Fibroblast of lung (primary cell): ENCODE measurements around the gene NGF. TPM values are rescaled to one million over a fixed set of nuclear protein-coding genes. Genes with fewer than 3 reads are reported as not detected.

Experiments
- DNase-seq, 2 donors: peaks; one replicate each; pipeline versions ENCODE4 v3.0.0 to v3.0.0-alpha.2; 2010; ENCODE audit warnings: low read depth in 2 of 2
- H2AFZ ChIP-seq: 2 replicates; pipeline ENCODE4 v1.5.1; 2012; ENCODE audit warnings: low read length, control low read depth, inconsistent platforms
- H3K27ac ChIP-seq: 2 replicates; pipeline ENCODE4 v1.5.1; 2011; ENCODE audit warnings: low read length, control low read depth; ENCODE audit not compliant: insufficient read depth
- H3K27me3 ChIP-seq: 2 replicates; pipeline ENCODE4 v1.5.1; 2011; ENCODE audit warnings: mild to moderate bottlenecking, low read length; ENCODE audit not compliant: control insufficient read depth, insufficient read depth
- H3K36me3 ChIP-seq: 2 replicates; pipeline ENCODE4 v1.5.1; 2011; ENCODE audit warnings: low read length; ENCODE audit not compliant: control insufficient read depth, insufficient read depth
- H3K4me1 ChIP-seq: 2 replicates; pipeline ENCODE4 v1.5.1; 2011; ENCODE audit warnings: low read length; ENCODE audit not compliant: control insufficient read depth, insufficient read depth; ENCODE audit errors: extremely low read depth
- H3K4me2 ChIP-seq: 2 replicates; pipeline ENCODE4 v1.5.1; 2011; ENCODE audit warnings: low read length, control low read depth; ENCODE audit not compliant: insufficient read depth; ENCODE audit errors: extremely low read depth
- H3K4me3 ChIP-seq, 4 experiments: fragments of 200-600 bp in 1 of 4; sonication (generic) in 1 of 4; replicated peaks in 1 of 4; 2 replicates each; pipeline ENCODE4 v1.5.1; 2011 to 2016; ENCODE audit warnings: low read length in 4 of 4, low read depth in 3 of 4, mild to moderate bottlenecking in 3 of 4, control low read depth in 2 of 4, inconsistent platforms in 1 of 4, mixed read lengths in 1 of 4; ENCODE audit not compliant: insufficient read depth in 1 of 4; ENCODE audit errors: control extremely low read depth in 1 of 4
- H3K79me2 ChIP-seq: 2 replicates; pipeline ENCODE4 v1.5.1; 2012; ENCODE audit warnings: mild to moderate bottlenecking, low read length, inconsistent platforms; ENCODE audit not compliant: control insufficient read depth, insufficient read depth
- H3K9ac ChIP-seq: 2 replicates; pipeline ENCODE4 v1.5.1; 2011; ENCODE audit warnings: mild to moderate bottlenecking, low read length, control low read depth; ENCODE audit not compliant: insufficient read depth
- H3K9me3 ChIP-seq: 2 replicates; pipeline ENCODE4 v1.5.1; 2012; ENCODE audit warnings: low read depth, low read length; ENCODE audit not compliant: control insufficient read depth, insufficient read depth
- H4K20me1 ChIP-seq: 2 replicates; pipeline ENCODE4 v1.5.1; 2011; ENCODE audit warnings: low read length; ENCODE audit not compliant: control insufficient read depth, insufficient read depth; ENCODE audit errors: extremely low read depth
- EZH2 ChIP-seq: IDR thresholded peaks from 2 replicates; pipeline ENCODE4 v1.5.1; 2012; ENCODE audit warnings: low read length, control low read depth, mild to moderate bottlenecking; ENCODE audit errors: missing control alignments
- polyA plus RNA-seq, 2 donors: library from polyadenylated mRNA; depleted of rRNA in 1 of 2; stranded (reverse) in 1 of 2; unstranded in 1 of 2; fragments of >200 nt; gene quantifications; 2 replicates each; pipeline ENCODE4 v1.2.1, GENCODE V29; 2011 to 2012; ENCODE audit warnings: missing spikeins in 1 of 2
- total RNA-seq: library from RNA; depleted of rRNA; stranded (reverse); fragments of >200 nt; gene quantifications from 2 replicates; pipeline ENCODE4 v1.2.1, GENCODE V29; 2014
- TF ChIP-seq, protein P1 (sequence below), 2 donors: IDR thresholded peaks in 1 of 2; conservative IDR thresholded peaks in 1 of 2; 1 replicate in 1 of 2; 2 replicates in 1 of 2; pipeline ENCODE4 v1.5.1; 2011 to 2012; ENCODE audit warnings: low read length in 2 of 2, control low read depth in 1 of 2, inconsistent platforms in 1 of 2, low read depth in 1 of 2, mild to moderate bottlenecking in 1 of 2

NGF gene
- total and polyA plus RNA-seq, 2 donors (not counting 1 experiment from before 2014, with no cell fraction given), result 4.0 to 17.6 TPM

DNA sequence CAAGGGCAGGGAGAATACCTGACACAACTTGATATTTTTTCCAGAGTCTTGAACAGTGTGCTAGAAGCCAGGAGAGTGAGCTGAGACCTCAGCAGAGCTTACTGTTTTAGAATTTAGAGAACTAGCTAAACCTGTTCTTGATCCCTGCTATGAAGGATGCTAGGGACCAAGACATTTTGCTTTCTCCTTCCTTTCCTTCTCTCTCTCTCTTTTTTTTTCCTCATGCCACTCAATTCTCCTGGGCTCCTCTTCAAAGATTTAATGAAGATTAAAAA, 99.0 kb downstream of the NGF start:
- DNase-seq, result no peak
- Histone ChIP-seq H3K27me3 (no peaks in the 10 kb centered on the region), H3K4me3 (no peak overlapping the region), H4K20me1 (no peaks in the 10 kb centered on the region), H3K9ac (no peak overlapping the region), H2AFZ (no peak overlapping the region), H3K36me3 (no peaks in the 10 kb centered on the region), H3K27ac (peak overlapping the region; percentile 34), H3K4me1 (peaks cover 6% of the 10 kb centered on the region), H3K9me3 (no peaks in the 10 kb centered on the region), H3K79me2 (no peaks in the 10 kb centered on the region), H3K4me2 (no peak overlapping the region)
- TF ChIP-seq, protein P1, sequence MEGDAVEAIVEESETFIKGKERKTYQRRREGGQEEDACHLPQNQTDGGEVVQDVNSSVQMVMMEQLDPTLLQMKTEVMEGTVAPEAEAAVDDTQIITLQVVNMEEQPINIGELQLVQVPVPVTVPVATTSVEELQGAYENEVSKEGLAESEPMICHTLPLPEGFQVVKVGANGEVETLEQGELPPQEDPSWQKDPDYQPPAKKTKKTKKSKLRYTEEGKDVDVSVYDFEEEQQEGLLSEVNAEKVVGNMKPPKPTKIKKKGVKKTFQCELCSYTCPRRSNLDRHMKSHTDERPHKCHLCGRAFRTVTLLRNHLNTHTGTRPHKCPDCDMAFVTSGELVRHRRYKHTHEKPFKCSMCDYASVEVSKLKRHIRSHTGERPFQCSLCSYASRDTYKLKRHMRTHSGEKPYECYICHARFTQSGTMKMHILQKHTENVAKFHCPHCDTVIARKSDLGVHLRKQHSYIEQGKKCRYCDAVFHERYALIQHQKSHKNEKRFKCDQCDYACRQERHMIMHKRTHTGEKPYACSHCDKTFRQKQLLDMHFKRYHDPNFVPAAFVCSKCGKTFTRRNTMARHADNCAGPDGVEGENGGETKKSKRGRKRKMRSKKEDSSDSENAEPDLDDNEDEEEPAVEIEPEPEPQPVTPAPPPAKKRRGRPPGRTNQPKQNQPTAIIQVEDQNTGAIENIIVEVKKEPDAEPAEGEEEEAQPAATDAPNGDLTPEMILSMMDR (conservative IDR thresholded peaks at IDR 0.05 in 1 of 2, IDR thresholded peaks at IDR 0.05 in 1 of 2; ENCODE audit: low read depth in 1 of 2, low read length in 2 of 2), result no peak
- TF ChIP-seq EZH2, result no peak

DNA sequence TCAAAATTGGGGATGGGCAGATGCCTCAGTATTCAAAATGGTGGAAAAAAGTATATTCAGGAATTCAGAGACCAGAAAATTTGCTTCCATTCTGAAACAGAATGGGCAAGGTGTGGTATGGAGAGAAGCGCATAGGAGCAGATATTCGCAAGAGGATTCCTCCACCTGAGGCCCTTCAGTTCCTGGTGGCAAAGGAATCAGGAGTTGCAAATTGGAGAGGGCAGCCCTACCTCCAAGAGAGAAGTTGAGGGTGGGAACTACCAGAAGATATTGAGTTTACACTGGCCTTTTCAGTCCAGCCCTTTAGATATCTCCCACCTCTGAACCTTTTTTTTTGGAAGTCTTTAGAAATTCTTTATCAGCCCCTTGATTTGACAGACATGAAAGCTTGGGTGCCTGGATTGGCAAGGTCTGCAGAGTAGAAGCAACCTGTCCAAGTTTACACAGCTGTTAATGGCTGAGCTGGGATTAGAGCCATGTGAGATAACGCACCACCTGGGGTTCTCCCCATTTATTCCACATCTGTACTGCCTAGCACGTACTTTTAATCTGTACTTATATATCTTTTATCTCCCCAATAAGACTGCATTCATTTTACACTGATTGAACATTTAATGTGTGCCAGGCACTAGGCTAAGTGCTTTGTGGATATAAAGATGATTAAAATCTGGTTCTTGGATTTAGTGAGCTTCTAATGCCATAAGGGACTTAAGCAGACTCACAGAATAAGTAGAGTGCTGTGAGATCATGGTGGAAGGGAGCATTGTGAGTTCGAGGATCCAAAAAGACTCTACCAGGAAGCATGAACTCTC, 99.5 kb downstream of the NGF start:
- H3K9me3 ChIP-seq, result no peaks in the 10 kb centered on the region
- H3K4me2 ChIP-seq, result no peak overlapping the region
- H2AFZ ChIP-seq, result no peak overlapping the region
- TF ChIP-seq EZH2, result no peak
- TF ChIP-seq, protein P1 (conservative IDR thresholded peaks at IDR 0.05 in 1 of 2, IDR thresholded peaks at IDR 0.05 in 1 of 2; ENCODE audit: low read depth in 1 of 2, low read length in 2 of 2), result no peak
- peaks cover 6% of the 10 kb centered on the region for H3K4me1 ChIP-seq
- H4K20me1 ChIP-seq, result no peaks in the 10 kb centered on the region
- peak overlapping the region; percentile 34 for H3K27ac ChIP-seq
- H3K36me3 ChIP-seq, result no peaks in the 10 kb centered on the region
- DNase-seq, result peak in 1 of 2 donors; percentile 39
- H3K79me2 ChIP-seq, result no peaks in the 10 kb centered on the region
- H3K9ac ChIP-seq, result no peak overlapping the region
- no peaks in the 10 kb centered on the region for H3K27me3 ChIP-seq
- H3K4me3 ChIP-seq, result no peak overlapping the region

DNA sequence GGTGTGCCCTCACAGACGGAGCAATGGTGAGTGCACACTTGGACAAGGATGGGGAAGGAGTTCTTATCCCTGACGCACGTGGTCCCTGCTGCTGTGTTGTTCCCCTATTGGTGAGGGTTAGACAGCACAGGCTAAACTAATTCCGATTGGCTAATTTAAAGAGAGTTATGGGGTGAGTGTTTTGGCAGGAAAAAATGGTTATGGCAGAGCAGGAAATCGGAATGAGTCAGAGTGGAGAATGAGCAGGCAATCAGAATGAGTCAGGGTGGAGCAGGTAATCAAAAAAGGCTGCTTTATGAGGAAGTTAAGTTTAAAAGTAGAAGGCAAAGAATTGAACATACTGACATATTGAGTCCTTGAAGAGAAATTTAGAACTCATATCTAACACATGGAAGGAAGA, 100.5 kb downstream of the NGF start:
- TF ChIP-seq, protein P1 (conservative IDR thresholded peaks at IDR 0.05 in 1 of 2, IDR thresholded peaks at IDR 0.05 in 1 of 2; ENCODE audit: low read depth in 1 of 2, low read length in 2 of 2), result no peak
- no peak for TF ChIP-seq EZH2
- DNase-seq, result peak; percentile 15 to 60
- no peaks in the 10 kb centered on the region for H3K79me2 ChIP-seq
- peak overlapping the region; percentile 22 for H3K27ac ChIP-seq
- H4K20me1 ChIP-seq, result no peaks in the 10 kb centered on the region
- H3K9me3 ChIP-seq, result no peaks in the 10 kb centered on the region
- no peak overlapping the region for H3K4me3 ChIP-seq
- H3K9ac ChIP-seq, result no peak overlapping the region
- H3K4me2 ChIP-seq, result no peak overlapping the region
- no peak overlapping the region for H2AFZ ChIP-seq
- H3K27me3 ChIP-seq, result no peaks in the 10 kb centered on the region
- H3K4me1 ChIP-seq, result peaks cover 6% of the 10 kb centered on the region
- no peaks in the 10 kb centered on the region for H3K36me3 ChIP-seq
